HG03135 (cell line): ENCODE data around the gene CTDSPL.

Experiments
- ATAC-seq: cut with Tn5 transposase; IDR thresholded peaks from one replicate; pipeline ENCODE4 v1.9.1; 2021; ENCODE audit warnings: mild to moderate bottlenecking, moderate library complexity; ENCODE audit not compliant: unreplicated experiment

CTDSPL gene

GRCh38 chr3:37910671-37911400 is 49.2 kb downstream of the CTDSPL start:
- ATAC-seq = no peak

- no peak for ATAC-seq
Measured at GRCh38 chr3:37912052-37912733, 50.5 kb downstream of the CTDSPL start.

GRCh38 chr3:37913522-37913921 is 51.8 kb downstream of the CTDSPL start:
- no peak for ATAC-seq

GRCh38 chr3:37916685-37917084 is 55.0 kb downstream of the CTDSPL start:
- ATAC-seq = no peak

GRCh38 chr3:37918627-37919026 is 56.9 kb downstream of the CTDSPL start:
- no peak for ATAC-seq

- no peak for ATAC-seq
Measured at GRCh38 chr3:37920156-37920699, 58.5 kb downstream of the CTDSPL start.

- ATAC-seq = no peak
Measured at GRCh38 chr3:37921025-37921424, 59.3 kb downstream of the CTDSPL start.

- ATAC-seq = no peak
Measured at GRCh38 chr3:37922721-37923568, 61.3 kb downstream of the CTDSPL start.

GRCh38 chr3:37923569-37924040 is 61.9 kb downstream of the CTDSPL start:
- no peak for ATAC-seq

- ATAC-seq = no peak
Measured at GRCh38 chr3:37924453-37924852, 62.8 kb downstream of the CTDSPL start.

GRCh38 chr3:37925157-37925556 is 63.5 kb downstream of the CTDSPL start:
- ATAC-seq = no peak

- no peak for ATAC-seq
Measured at GRCh38 chr3:37926611-37927010, 64.9 kb downstream of the CTDSPL start.

GRCh38 chr3:37930495-37930894 is 68.8 kb downstream of the CTDSPL start:
- no peak for ATAC-seq

GRCh38 chr3:37932505-37932904 is 70.8 kb downstream of the CTDSPL start:
- no peak for ATAC-seq

GRCh38 chr3:37934631-37935289 is 73.1 kb downstream of the CTDSPL start:
- no peak for ATAC-seq

GRCh38 chr3:37935290-37935668 is 73.6 kb downstream of the CTDSPL start:
- no peak for ATAC-seq

- no peak for ATAC-seq
Measured at GRCh38 chr3:37935756-37936666, 74.3 kb downstream of the CTDSPL start.

GRCh38 chr3:37937156-37937555 is 75.5 kb downstream of the CTDSPL start:
- ATAC-seq = no peak

GRCh38 chr3:37938011-37938410 is 76.3 kb downstream of the CTDSPL start:
- ATAC-seq = no peak
